HG03159 (cell line): ENCODE measurements around the gene BMP6.
"Not testable (repeated sequence)": the region's sequence is repeated elsewhere in the genome, so short reads cannot be mapped to it uniquely, and the experiment has no call there.

Experiments
- ATAC-seq: cut with Tn5 transposase; IDR thresholded peaks from one replicate; pipeline ENCODE4 v1.9.1; 2021; ENCODE audit warnings: mild to moderate bottlenecking, moderate library complexity; ENCODE audit not compliant: unreplicated experiment

The BMP6 gene

GRCh38 chr6:7880718-7881107 is 154.8 kb downstream of the BMP6 start:
- no peak for ATAC-seq

DNA sequence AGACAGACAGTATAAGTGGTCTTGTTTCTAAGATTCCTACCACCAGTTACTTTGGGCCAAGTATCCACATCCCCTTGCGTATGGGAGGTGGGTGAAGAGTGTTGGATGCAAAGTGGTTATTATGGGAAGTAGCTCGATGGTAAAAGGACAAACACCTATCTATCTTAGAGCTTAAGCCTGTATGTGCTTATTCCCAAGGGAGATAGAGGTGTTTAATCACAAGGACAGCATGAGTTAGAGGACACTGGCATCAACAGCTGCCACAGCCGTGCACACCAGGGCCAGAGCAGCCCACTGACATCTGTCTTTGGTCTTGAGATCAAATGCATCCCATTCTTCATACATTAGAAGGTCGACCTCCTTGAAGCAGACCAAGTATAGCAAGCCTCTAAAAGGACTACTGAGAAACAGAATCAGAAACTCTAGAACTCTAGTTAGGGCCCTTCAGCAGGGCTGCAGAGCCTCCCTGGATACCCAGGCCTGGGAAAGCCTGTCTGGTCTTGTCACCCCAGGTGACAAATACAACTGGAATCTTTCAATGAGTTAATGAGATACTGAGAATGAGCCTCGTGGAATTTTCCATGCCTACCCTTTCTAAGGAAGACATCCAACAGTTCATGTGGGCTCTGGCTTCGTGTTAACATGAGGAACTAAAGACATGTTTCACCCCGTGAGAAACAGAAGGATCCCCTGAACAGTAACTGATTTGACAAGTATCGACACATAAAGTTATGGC is 156.0 kb downstream of the BMP6 start:
- no peak for ATAC-seq

DNA sequence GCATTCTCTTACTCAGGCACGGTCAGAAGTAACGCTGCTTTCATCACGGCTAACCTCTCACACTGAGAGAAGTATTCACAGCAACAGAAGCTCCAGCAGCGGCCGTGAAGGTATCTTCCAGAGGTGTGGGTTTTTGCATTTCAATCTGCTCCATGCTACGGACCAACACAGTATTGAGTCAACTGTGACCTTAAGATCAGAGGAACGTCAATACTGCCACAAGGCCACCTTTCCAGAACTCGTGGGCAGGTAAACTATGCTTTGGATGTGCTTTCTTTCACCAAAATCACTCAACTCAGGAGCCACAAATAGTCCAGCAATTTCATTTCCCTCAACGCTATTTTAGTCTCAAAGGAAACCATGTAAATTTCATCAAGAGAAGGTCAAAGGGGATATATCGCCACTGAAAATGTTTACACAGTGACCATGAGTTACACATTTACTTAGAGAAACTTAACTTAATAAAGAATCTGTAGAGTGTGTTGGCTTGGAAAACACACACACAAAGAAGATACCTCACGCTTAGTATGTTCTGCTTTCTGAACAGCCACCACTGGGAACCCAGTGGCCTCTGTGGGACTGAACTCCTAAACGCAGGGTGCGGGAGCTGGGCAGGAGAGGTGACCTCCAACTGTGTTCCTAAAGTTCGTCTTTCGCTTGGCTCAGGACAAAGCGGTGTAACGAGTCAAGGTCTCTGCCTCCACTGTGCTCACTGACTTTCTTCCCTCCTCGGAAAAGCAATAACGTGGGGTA is 156.8 kb downstream of the BMP6 start:
- ATAC-seq = no peak

GRCh38 chr6:7883381-7883780 is 157.5 kb downstream of the BMP6 start:
- ATAC-seq = no peak

DNA sequence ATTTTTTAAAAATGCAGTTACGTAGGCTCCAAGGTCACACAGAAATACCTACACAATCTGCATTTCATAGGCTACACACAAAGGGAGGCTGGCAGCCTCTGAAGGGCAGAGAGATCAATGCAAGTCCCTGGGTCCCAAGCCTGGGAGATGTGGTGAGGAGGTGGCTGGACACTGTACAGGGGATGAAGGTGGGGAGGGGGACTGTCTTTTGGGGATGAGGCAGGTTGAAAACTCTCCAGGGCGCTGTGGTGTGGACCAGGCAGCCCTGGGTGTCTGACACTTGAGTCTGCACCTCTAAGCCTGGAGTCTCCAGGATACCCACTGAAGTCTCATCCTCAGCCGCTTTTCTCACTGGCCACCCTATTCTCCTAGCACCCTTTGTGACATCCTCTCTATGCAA is 160.2 kb downstream of the BMP6 start:
- ATAC-seq = no peak

DNA sequence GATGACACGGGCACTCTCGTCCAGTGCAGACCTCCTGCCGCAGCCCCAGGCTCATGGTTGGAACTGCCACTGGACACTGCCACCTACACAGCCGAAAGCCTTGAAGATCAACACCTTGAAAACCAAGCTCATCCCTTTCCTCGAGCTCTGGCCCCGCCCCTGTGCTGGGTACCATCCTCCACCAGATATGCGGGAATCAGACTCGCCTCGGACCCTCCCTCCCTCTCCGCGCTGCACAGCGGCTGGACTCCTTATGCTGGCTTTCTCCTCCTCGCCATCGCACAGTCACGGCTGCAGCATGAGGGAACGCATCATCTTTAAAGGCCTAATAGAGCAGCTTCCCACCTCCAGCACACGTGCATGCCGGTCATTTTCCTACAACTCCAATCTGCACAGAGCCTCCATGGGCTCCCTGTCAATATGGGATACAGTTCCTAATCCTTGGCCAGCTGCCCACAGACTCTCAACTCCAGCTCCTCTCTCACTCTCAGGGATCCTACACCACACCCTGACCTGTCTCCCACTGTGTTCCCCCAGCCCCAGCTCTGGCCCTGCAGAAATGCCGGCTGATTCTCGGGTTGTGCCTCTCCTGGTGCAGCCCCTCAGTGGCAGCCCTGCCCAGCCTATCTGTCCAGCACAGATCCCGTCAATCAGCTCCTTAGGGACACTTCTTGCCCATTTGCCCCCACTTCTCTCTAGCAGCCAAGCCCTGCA is 161.5 kb downstream of the BMP6 start:
- no peak for ATAC-seq

DNA sequence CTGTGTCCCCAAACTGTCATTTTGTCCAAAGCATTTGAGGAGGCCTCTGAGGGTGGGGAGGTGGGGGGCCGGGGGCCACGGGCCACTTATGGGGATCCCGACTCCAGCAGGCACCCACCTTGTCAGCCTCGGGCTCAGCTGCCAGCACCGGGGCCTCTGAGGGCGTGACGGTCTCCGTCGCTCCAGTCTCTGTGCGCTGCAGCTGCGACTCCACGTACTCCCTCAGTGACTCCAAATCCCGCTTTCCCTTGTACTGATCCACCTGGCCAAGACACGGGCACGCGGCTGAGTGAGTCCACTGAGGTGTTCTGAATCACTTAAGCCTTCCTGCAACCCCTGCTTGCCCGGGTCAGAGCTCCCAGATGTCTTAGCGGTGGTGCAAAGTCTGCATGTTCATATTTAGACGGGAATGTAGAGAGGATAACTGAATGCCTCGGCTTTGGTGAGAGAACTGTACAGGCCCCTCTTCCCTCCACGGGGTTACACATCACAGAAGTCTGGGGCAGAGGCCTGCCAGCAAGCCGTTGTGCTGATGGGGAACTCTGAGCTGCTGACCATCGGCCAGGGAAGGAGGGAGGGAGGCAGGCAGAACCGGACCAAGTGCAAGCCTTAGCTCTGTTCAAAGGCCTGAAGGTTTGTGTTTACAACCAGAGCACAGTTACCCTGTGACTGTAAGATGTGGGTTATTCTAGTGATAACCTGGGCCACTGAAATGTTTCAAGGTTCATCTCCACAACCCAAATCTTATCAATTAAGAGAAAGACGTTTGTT is 162.9 kb downstream of the BMP6 start:
- no peak for ATAC-seq

DNA sequence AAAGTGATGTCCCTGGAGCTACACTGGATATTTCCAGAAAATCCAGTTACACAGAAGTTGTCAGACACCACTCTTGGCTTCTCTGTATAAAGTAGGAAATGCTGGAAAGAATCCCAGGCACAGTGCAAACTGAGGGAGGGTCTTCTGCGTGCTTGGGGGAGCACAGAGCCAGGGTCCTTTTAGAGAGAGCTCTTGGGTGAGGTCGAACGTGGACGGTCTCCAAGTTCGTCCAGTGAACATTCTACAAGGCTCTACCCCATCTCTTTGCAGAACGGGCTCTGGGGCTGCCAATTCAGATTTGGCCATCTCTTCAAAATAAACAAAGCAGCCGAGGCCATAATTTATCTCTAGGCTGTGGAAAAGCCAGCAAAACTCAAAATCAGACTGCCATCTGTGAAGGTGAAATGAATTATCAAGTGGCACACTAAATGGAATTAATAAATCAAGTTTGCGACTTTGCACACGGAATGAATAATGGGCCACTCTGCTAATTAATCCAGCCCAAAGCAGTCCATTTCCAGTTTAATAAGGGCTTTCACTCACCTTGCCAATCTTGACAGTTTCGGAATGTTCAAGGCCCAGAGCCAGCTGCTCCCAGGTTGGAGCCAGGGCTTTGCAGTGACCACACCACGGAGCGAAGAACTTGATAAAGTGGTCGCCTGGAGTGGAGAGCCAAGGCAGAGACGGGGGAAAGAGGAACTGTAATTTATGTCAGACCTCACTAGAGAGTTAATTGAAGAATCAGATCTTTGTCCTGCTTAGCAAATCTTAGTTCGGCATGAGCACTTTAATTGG is 165.4 kb downstream of the BMP6 start:
- ATAC-seq = no peak

DNA sequence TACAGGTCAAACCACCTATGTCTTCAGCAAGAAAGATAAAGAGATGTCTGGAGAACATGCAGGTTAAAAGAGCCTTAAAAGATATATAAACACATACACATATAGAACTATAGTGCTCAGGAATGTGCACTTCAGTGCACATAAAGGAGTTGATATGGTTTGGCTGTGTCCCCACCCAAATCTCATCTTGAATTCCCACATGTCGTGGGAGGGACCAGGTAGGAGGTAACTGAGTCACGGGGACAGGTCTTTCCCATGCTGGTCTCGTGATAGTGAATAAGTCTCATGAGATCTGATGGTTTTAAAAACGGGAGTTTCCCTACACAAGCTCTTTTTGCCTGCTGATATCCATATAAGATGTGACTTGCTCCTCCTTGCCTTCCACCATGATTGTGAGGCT is 166.5 kb downstream of the BMP6 start:
- not testable (repeated sequence) for ATAC-seq

GRCh38 chr6:7893342-7893741 is 167.4 kb downstream of the BMP6 start:
- ATAC-seq = no peak

DNA sequence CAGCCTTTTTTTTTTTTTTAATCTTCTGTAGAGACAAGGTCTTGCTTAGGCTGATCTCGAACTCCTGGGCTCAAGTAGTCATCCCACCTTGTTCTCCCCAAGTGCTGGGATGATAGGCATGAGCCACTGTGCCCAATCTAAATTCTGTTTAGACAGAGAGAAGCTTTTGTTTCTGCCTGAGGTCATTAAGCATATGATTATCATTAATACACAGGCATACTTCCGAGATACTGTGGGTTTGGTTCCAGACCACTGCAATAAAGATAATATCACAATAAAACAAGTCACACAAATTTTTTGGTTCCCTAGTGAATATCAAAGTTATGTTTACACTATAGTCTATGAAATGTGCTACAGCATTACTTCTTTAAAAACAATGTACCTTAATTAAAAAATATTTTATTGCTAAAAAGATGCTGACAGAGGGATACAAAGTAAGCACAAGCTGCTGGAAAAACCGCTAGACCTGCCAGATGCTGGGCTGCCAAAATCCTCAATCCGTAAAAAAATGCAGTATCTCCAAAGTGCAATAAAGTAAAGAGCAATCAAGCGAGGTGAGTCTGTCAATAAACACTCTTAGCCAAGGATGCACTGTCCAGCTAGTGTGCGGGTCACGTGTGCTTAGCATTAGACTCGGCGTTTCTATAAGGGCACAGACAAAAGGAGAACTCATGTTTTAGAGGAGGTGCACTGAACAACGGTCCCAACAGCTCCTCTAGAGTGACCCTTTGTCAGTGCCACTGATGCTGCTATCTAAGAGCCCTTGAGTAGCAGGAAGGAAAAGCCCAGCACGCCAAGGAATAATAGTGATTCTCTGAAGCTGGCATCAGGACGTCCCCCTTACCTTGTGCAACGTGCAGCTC is 168.6 kb downstream of the BMP6 start:
- no peak for ATAC-seq

- ATAC-seq = no peak
Observed at GRCh38 chr6:7895125-7895423, 169.2 kb downstream of the BMP6 start.

GRCh38 chr6:7896465-7896987 is 170.6 kb downstream of the BMP6 start:
- ATAC-seq = no peak

DNA sequence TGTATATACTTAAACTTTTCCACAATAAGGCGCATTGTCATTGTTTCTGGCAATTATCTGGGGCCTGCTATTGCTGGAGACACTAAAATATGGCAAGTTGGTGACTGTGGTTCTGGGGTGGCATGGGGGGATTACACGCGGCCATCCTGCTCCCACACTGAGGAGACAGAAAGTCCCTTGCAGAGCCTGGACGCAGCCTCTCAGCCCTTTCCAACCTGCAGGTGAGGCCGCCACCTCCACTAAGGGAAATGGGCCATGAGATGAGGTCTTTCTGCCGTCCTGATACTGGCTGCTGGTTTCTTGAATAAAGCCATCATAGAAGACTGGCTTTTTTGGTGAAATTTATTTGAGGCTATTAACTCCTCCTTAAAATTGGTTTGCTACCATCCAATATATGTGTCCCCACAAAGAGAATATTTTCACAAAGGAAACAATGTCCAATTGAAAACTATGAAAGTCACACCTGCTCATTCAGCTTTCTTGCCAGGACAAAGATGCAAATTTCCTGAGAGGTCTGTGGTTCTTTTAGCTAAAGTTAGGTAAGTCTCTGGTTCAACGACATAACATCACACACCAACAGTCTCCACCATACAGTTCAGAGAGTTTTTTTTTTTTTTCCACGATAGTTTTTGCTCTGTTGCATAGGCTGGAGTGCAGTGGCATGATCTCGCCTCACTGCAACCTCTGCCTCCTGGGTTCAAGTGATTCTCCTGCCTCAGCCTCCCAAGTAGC is 171.7 kb downstream of the BMP6 start:
- ATAC-seq = no peak

GRCh38 chr6:7898193-7898586 is 172.3 kb downstream of the BMP6 start:
- ATAC-seq = not testable (repeated sequence)

DNA sequence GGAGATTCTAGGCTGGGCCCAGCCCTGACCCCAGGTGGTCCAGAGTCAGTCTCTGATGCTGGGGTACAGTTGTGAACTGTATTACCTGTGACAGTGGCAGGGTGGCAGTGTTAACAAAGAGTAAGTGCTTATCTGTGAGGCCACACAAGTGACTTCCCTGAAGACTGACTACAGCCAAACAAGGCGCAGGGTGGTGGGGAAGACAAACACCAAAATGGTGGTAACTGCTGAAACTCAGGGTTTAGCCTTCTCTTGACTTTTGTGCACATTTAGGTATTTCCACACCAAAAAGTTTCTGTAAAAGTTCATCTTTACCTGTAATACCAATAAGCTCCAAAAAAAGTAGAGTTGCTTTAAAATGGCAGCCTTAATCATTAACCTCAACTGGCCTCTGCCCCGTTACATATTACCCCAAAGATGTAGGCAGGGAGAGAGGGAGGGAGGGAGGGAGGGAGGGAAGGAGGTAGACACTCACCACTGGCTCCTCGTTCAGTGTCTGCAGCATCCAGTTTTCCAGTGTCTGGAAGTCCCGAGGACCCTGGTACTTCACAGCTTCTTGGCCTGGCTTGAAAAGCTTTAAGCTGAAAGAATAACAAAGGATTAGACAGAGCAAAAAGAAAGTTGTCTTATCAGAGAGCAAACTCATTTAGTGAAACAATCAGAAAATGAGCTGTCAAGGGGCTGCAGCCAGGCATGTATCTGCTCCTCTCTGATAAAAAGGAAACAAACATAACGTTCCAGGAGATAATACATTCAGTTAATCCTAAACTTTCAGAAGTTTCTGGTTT is 173.4 kb downstream of the BMP6 start:
- no peak for ATAC-seq

GRCh38 chr6:7899889-7900213 is 174.0 kb downstream of the BMP6 start:
- ATAC-seq = no peak

- peak; percentile 33 for ATAC-seq
Observed at GRCh38 chr6:7900621-7901020, 174.7 kb downstream of the BMP6 start.
